Naive thymus-derived CD8-positive, alpha-beta T cell (primary cell): ENCODE data around the gene ANAPC2. TPM values are rescaled to one million over a fixed set of nuclear protein-coding genes. Genes with fewer than 3 reads are reported as not detected.
"Not testable (repeated sequence)": the region's sequence is repeated elsewhere in the genome, so short reads cannot be mapped to it uniquely, and the experiment has no call there.

Experiments
- ATAC-seq, 2 donors: fragments of 150-1000 bp; cut with Tn5 transposase in 1 of 2; sonication (Bioruptor Pico), chemical (Tn5 transposase) in 1 of 2; 1 replicate in 1 of 2; 2 replicates in 1 of 2; pipeline ENCODE4 v1.10.0; 2021; ENCODE audit warnings: mild to moderate bottlenecking in 2 of 2, moderate library complexity in 2 of 2
- POLR2A ChIA-PET: fragments of 350-600 bp; sonication (Branson Sonifier 250); formaldehyde crosslinking; loops from one replicate; lab custom pipeline; 2021; ENCODE audit warnings: antibody characterized with exemption; lab: Charles Lee
- DNase-seq, 10 donors: peaks; one replicate each; pipeline versions ENCODE4 v3.0.0 to v3.0.0-alpha.2; 2020 to 2022
- H3K27ac Mint-ChIP-seq, 10 donors: one replicate each; pipeline ENCODE4 v1.8.0; 2020 to 2022; ENCODE audit warnings: mild to moderate bottlenecking in 10 of 10, mixed read lengths in 10 of 10, moderate library complexity in 4 of 10, inconsistent platforms in 1 of 10
- H3K27me3 Mint-ChIP-seq, 5 donors: one replicate each; pipeline ENCODE4 v1.8.0; 2021 to 2022; ENCODE audit warnings: mixed read lengths in 5 of 5
- H3K36me3 Mint-ChIP-seq, 3 donors: one replicate each; pipeline ENCODE4 v1.8.0; 2020 to 2022; ENCODE audit warnings: mixed read lengths in 3 of 3, mild to moderate bottlenecking in 2 of 3, inconsistent platforms in 1 of 3
- H3K4me1 Mint-ChIP-seq, 4 donors: one replicate each; pipeline ENCODE4 v1.8.0; 2021 to 2022; ENCODE audit warnings: mixed read lengths in 4 of 4
- H3K4me3 Mint-ChIP-seq, 10 donors: one replicate each; pipeline ENCODE4 v1.8.0; 2020 to 2022; ENCODE audit warnings: mild to moderate bottlenecking in 10 of 10, mixed read lengths in 10 of 10, moderate library complexity in 6 of 10, inconsistent platforms in 1 of 10
- H3K9me3 Mint-ChIP-seq, 9 donors: one replicate each; pipeline ENCODE4 v1.8.0; 2020 to 2022; ENCODE audit warnings: mixed read lengths in 9 of 9, mild to moderate bottlenecking in 3 of 9, inconsistent platforms in 1 of 9, moderate library complexity in 1 of 9
- polyA plus RNA-seq, 3 donors: library from polyadenylated mRNA; unstranded; fragments of 300-500 nt; fragmentation: Illumina TruSeq; gene quantifications; one replicate each; pipeline ENCODE4 v1.2.3, GENCODE V29; 2021
- total RNA-seq, 8 experiments: library from RNA in 2 of 8; stranded (reverse) in 2 of 8; gene quantifications; one replicate each; pipeline ENCODE4 v1.2.3 and lab custom pipeline; 2021 to 2026

The ANAPC2 gene
- total and polyA plus RNA-seq, 5 experiments from 2014 or later: 3.4 to 146 (median 5.9) TPM

DNA sequence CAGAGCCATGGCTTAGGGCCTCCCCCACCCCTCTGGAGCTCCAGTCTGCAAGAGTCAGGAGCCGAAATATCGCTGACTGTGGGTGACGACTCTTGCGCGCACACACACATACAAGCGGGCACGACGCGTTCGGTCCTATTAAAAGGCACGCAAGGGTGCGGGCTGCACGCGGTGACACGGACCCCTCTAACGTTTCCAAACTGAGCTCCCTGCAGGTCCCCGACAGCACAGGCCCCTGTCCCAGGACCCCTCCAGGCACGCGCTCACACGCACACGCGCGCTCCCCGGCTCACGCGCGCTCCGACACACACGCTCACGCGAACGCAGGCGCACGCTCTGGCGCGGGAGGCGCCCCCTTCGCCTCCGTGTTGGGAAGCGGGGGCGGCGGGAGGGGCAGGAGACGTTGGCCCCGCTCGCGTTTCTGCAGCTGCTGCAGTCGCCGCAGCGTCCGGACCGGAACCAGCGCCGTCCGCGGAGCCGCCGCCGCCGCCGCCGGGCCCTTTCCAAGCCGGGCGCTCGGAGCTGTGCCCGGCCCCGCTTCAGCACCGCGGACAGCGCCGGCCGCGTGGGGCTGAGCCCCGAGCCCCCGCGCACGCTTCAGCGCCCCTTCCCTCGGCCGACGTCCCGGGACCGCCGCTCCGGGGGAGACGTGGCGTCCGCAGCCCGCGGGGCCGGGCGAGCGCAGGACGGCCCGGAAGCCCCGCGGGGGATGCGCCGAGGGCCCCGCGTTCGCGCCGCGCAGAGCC lies 49.5 kb downstream of the ANAPC2 start, which contains the start of gene GRIN1:
TSS of gene GRIN1 (plus strand) at position 433 of the 746 bp plus-strand sequence. CDS start 333 bp downstream, outside the sequence.
- DNase-seq (peak in 6 of 10 donors; percentile 37 to 71 (median 54)), ATAC-seq (peak; percentile 78 to 94)
- H3K27me3 Mint-ChIP-seq: peaks cover 21 to 85% (median 43%) of the 10 kb centered on the region in 5 donors
- H3K4me3 Mint-ChIP-seq: peak within 1 kb of the TSS in 1 of 10 donors; percentile 15
- H3K36me3 Mint-ChIP-seq: peaks cover 0 to 2% (median 2%) of the 10 kb centered on the region in 3 donors
- H3K4me1 Mint-ChIP-seq: peaks cover 0 to 4% (median 2%) of the 10 kb centered on the region in 4 donors
- H3K27ac Mint-ChIP-seq: peak within 1 kb of the TSS in 1 of 10 donors; percentile 34
- POLR2A ChIA-PET: interaction anchor here (1.0 to 1.3 kb wide), 2 partner anchors 9 to 62 kb away, joined by 3 to 9 read pairs; partner anchors contain the start of gene TPRN
- no peaks in the 10 kb centered on the region for H3K9me3 Mint-ChIP-seq

DNA sequence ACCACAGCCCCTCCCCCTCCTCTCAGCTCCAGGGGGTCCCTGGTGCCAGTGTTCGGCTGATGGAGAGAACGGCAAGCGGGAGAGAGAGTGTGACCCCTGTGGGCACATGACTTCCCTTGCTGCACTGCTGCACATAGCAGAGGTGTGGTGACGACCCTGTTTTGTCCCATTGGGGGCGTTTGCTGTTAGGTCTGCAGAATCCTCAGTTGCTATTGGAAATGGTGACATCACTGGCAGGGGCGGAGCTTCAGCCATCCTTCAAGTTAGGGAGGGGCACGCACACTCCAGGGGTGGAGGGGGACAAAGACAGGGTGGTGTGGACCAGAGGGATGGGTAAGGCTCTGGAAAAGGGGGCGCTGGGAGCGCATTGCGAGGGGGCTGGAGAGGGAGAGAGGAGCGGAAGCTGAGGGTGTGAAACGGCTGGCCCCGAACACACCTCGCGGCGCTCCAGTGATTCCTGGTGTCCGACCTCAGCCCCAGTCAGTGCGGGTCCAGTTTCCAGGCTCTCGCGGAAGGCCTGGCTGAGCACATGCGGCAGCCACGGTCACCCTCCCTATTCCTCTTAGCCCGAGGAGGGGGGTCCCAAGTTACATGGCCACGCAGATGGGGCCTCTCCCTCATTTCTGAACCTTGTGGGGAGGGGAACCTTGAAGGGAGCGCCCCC lies 50.2 kb downstream of the ANAPC2 start:
- no peaks in the 10 kb centered on the region for H3K9me3 Mint-ChIP-seq
- DNase-seq (no peak), ATAC-seq (peak in 1 of 2 donors; percentile 29)
- H3K27ac Mint-ChIP-seq: no peak overlapping the region
- peak overlapping the region in 1 of 10 donors; percentile 15 for H3K4me3 Mint-ChIP-seq
- POLR2A ChIA-PET: interaction anchor here (1.0 kb wide), 1 partner anchor 8 kb away, joined by 9 read pairs; no protein-coding TSS in a partner anchor
- H3K36me3 Mint-ChIP-seq: peaks cover 0 to 2% (median 2%) of the 10 kb centered on the region in 3 donors
- H3K27me3 Mint-ChIP-seq: peaks cover 21 to 82% (median 38%) of the 10 kb centered on the region in 5 donors
- peaks cover 0 to 4% (median 2%) of the 10 kb centered on the region in 4 donors for H3K4me1 Mint-ChIP-seq

DNA sequence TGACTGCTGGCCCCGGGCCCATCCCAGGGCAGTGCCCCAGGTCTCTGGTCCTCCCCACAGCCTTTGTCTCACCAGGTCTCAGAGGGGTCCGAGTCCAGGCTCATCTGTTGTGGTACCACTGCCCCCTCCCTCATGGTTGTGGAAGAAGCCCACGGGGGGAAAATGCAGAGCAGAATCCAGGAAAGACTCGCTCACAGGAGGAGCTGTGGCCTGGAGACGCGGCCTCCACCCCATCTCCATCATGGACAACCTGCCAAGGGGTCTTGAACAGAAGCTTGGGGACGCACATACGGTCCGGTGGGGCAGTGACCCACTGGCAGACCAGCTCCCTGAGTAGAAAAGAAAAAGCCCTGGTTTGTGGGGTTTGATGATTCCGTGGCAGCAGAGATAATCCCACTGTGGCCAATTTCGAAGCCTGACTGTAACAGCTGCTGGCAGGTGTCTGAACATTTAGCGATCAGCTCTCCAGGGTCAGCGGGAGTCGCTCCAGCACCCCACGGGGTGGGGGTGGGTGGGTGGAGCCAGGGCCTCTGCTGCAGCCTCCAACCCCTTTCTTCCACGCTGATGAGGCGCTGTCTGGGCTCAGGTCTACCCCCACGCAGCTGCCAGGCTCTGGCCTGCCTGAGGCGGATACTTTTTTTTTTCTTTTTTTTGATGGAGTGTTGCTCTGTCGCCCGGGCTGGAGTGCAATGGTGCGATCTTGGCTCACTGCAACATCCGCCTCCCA lies 51.3 kb downstream of the ANAPC2 start:
- peaks cover 18 to 75% (median 35%) of the 10 kb centered on the region in 5 donors for H3K27me3 Mint-ChIP-seq
- H3K36me3 Mint-ChIP-seq: peaks cover 0 to 2% (median 2%) of the 10 kb centered on the region in 3 donors
- H3K9me3 Mint-ChIP-seq: no peaks in the 10 kb centered on the region
- DNase-seq (no peak), ATAC-seq (no peak)
- peaks cover 0 to 2% (median under 1%) of the 10 kb centered on the region in 4 donors for H3K4me1 Mint-ChIP-seq
- POLR2A ChIA-PET: no interaction called here
- H3K4me3 Mint-ChIP-seq: no peak overlapping the region
- H3K27ac Mint-ChIP-seq: no peak overlapping the region

DNA sequence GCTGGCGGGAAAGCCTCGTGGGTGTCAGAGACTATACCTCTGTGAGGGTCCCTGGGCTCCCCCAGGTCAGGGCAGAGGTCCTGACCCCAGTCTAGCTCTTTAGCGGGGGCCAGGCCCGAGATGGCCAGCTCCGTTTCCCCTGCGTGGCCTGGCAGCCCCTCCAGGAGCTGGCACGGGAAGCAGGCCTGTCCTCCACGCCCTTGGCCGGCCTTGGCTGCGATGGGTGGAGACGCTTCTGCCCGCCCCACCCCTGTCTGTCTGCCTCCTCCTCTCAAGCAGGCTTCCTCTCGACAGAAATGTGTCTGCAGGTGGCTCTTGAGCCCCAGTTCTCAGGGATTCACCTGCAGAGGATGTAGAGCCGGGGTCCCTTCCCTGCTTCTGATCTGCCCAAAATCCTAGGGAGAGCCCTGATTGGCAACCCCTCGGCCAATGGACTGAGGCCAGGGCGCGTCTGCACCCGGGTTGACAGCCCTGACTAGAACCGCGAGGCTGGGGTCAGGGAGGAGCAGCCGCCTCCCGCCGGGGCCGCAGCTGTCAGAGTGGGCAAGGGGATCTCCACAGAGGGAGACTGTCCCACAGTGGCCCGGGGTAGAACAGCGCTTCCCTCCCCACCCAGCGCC lies 52.0 kb downstream of the ANAPC2 start:
- H3K4me3 Mint-ChIP-seq: no peak overlapping the region
- DNase-seq (no peak), ATAC-seq (no peak)
- POLR2A ChIA-PET: no interaction called here
- no peak overlapping the region for H3K27ac Mint-ChIP-seq
- H3K9me3 Mint-ChIP-seq: no peaks in the 10 kb centered on the region
- peaks cover 15 to 68% (median 33%) of the 10 kb centered on the region in 5 donors for H3K27me3 Mint-ChIP-seq
- peaks cover 0 to 2% (median under 1%) of the 10 kb centered on the region in 4 donors for H3K4me1 Mint-ChIP-seq
- H3K36me3 Mint-ChIP-seq: peaks cover 0 to 2% (median 2%) of the 10 kb centered on the region in 3 donors

DNA sequence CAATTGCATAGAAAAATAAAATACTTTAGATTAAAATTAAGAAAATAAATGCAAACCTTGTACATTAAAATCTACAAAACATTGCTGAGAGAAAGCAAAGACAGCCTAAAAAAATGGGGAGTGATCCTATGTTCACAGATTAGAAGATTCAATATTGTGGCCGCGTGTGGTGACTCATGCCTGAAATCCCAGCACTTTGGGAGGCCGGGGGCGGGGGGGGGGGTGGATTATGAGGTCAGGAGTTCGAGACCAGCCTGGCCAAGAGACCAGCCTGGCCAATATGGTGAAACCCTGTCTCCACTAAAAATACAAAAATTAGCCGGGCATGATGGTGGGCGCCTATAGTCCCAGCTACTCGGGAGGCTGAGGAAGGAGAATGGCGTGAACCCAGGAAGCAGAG lies 53.2 kb downstream of the ANAPC2 start:
- H3K27me3 Mint-ChIP-seq: peaks cover 11 to 57% (median 28%) of the 10 kb centered on the region in 5 donors
- H3K36me3 Mint-ChIP-seq, H3K27ac Mint-ChIP-seq, H3K4me1 Mint-ChIP-seq, H3K9me3 Mint-ChIP-seq, DNase-seq, POLR2A ChIA-PET, H3K4me3 Mint-ChIP-seq, ATAC-seq: not testable (repeated sequence)

DNA sequence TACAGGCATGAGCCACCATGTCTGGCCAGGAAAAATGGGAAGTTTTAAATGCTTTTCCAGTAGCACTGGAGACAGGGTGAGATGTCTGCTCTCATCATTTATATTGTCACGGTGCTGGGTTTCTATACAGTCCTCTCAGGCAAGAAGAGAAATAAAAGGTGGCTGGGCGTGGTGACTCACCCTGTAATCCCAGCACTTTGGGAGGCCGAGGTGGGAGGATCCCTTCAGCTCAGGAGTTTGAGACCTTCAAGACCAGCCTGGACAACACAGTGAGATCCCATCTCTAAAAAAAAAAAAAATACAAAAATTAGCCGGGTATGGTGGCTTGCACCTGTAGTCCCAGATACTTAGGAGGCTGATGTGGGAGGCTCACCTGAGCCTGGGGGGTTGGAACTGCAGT lies 54.2 kb downstream of the ANAPC2 start:
- Mint-ChIP-seq H3K9me3 (peaks cover 0 to 3% (median 0%) of the 10 kb centered on the region in 9 donors), H3K27ac (no peak overlapping the region), H3K27me3 (peaks cover 11 to 49% (median 28%) of the 10 kb centered on the region in 5 donors), H3K36me3 (peaks cover 0 to 2% (median 0%) of the 10 kb centered on the region in 3 donors), H3K4me1 (peaks cover 0 to 6% (median 4%) of the 10 kb centered on the region in 4 donors), H3K4me3 (no peak overlapping the region)
- no peak for DNase-seq
- POLR2A ChIA-PET: no interaction called here
- ATAC-seq: no peak

DNA sequence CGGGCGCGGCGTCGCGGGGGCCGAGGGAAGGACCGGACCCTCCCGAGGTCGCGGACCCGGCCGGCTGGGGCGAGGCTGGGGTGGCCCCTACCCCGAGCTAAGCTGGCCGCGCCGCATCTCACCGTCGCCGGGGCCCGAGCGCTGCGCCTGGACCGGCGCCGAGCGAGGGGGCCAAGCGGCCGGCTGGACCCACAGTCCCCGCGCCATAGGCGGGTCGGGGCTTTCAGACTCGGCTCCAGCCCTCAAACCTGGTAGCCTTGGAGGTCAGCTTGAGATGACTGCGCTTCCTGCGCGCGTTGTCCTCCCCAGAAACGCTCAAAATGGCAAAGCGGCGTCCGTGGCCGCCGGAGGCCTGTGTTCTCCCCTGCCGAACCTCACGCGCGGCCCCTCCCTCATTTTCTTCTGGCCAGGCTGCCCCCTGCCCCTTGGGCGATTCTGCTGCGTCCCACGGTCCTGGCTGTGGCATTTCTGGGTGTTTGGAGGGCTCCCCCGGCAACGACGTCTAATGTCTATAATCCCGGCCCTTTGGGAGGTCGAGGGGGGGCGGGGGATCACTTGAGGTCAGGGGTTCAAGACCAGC lies 58.1 kb downstream of the ANAPC2 start:
- POLR2A ChIA-PET: interaction anchor here (0.6 to 3.3 kb wide), 24 partner anchors 8 to 1023 kb away, joined by 3 to 34 read pairs (median 5); partner anchors contain the start of genes ANAPC2, CYSRT1, DPP7 and EDF1
- H3K27me3 Mint-ChIP-seq: peaks cover 0 to 16% (median 4%) of the 10 kb centered on the region in 5 donors
- H3K4me1 Mint-ChIP-seq: peaks cover 17 to 30% (median 28%) of the 10 kb centered on the region in 4 donors
- peak overlapping the region; percentile 68 to 92 (median 80) for H3K4me3 Mint-ChIP-seq
- H3K9me3 Mint-ChIP-seq: peaks cover 0 to 3% (median 0%) of the 10 kb centered on the region in 9 donors
- peak in 1 of 2 donors; percentile 0 for ATAC-seq
- peak overlapping the region in 5 of 10 donors; percentile 52 to 87 (median 62) for H3K27ac Mint-ChIP-seq
- no peaks in the 10 kb centered on the region for H3K36me3 Mint-ChIP-seq
- DNase-seq: no peak

DNA sequence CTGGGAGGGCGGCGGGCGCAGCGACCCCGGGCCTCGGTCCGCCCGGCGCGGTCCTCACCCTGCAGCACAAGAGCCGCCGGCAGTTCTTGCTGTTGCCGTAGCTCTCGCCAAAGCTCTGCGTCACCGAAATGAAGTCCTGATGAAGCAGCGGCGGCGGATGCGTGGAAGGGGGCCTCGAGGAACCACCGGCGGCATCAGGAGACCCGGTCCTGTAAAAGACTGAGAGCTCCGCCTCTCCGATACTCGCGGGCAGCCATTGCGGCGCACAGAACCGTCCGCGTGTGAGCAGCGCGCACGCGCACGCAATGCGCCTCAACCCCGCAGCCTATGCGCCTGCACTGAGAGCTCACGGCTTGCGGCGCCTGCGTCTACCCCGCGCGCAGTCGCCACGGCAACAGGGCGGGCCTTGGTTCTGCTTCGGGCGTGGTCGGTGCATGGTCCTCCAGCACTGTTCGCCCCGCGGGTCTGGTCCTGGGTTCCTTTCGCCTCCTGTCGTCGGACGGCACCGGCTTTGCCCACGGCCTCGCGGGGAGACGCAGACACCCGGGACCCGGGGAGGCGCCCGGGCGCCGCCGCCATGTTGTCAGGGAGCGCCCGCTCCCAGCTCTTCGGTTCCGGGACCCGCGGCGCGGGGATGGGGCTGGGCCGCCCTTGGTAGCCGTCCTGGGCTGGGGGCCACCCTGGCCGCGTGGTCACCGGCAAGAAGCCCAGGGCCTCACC lies 58.7 kb downstream of the ANAPC2 start:
- peak overlapping the region; percentile 78 to 95 (median 88) for H3K4me3 Mint-ChIP-seq
- DNase-seq: peak; percentile 82 to 93 (median 88)
- peaks cover 0 to 10% (median 2%) of the 10 kb centered on the region in 5 donors for H3K27me3 Mint-ChIP-seq
- H3K27ac Mint-ChIP-seq: peak overlapping the region; percentile 71 to 94 (median 84)
- POLR2A ChIA-PET: interaction anchor here (0.6 to 3.3 kb wide), 26 partner anchors 9 to 1023 kb away, joined by 3 to 34 read pairs (median 5); partner anchors contain the start of genes ANAPC2, CYSRT1, DPP7 and EDF1
- H3K36me3 Mint-ChIP-seq: no peaks in the 10 kb centered on the region
- peaks cover 0 to 3% (median 0%) of the 10 kb centered on the region in 9 donors for H3K9me3 Mint-ChIP-seq
- H3K4me1 Mint-ChIP-seq: peaks cover 17 to 30% (median 28%) of the 10 kb centered on the region in 4 donors
- peak; percentile 92 to 95 for ATAC-seq

DNA sequence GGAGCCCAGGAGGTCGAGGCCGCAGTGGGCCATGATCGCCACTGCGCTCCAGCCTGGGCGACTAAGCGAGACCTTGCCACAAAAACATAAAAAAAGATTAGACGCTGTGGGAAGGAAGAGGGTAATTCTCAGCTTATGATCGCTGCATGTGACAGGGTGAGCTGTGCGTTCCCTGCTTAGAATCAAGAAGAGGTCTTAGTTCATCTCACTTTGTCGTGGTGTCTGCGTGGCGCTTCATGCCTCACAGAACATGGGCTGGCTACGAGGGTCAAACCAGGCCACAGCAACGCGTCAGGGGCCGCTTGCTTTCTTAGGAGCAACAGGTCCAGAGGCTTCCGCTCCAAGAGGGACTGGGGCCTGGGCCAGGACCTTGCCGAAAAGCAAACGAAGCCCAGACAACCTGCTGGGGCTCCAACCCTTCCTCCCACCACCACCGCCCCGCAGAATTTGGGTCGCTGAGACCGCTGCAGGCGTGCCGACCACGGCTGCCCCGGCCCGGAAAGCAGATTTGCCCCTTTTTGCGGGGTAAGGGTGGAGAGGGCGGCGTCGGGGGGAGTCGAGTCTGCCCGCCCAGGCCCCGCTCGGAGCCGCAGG lies 59.4 kb downstream of the ANAPC2 start:
- Mint-ChIP-seq H3K9me3 (peaks cover 0 to 3% (median 0%) of the 10 kb centered on the region in 9 donors), H3K4me1 (peaks cover 17 to 30% (median 28%) of the 10 kb centered on the region in 4 donors), H3K27ac (peak overlapping the region; percentile 71 to 98 (median 94)), H3K4me3 (peak overlapping the region; percentile 80 to 95 (median 91)), H3K27me3 (peaks cover 0 to 7% (median 2%) of the 10 kb centered on the region in 5 donors), H3K36me3 (no peaks in the 10 kb centered on the region)
- DNase-seq (peak in 2 of 10 donors; percentile 16 to 30), ATAC-seq (peak; percentile 7 to 13)
- POLR2A ChIA-PET: interaction anchor here (0.8 to 3.3 kb wide), 21 partner anchors 10 to 401 kb away, joined by 3 to 34 read pairs (median 6); partner anchors contain the start of genes ANAPC2, CYSRT1, DPP7 and GRIN1

DNA sequence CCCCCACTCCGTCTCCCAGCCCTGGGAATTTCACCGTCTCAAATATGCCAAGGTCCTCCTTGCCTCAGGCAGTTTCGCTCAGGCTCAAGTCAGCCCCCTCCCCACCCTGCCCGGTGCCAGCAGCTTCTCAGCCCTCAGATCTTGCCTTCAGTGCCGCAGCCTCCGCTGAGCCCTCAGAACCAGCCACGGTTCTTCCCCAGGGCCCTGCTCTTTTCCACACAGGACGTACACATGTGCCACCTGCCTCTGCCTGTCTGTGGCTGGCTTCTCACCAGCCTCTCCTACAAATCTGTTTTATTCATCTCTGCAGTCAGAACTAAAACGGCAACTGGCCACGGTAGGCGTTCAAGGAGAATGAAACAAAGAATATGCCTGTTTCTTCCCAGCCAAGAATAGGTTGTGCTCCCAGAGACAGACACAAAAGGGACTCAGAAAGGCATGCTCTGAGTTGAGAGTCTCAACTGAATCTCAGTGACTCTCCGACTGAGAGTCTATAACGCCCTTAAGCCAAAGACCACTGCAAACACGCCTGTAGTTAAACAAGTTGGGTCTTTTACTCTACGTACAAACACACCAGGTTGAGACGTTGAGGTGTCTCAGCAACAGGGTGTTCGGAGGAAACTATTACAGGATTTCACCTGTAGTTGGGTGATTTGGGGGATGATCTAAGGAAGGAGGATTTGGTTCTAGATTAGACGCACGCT lies 60.0 kb downstream of the ANAPC2 start:
- Mint-ChIP-seq H3K4me3 (peak overlapping the region; percentile 80 to 95 (median 91)), H3K9me3 (peaks cover 0 to 3% (median 0%) of the 10 kb centered on the region in 9 donors), H3K27me3 (peaks cover 0 to 7% (median 2%) of the 10 kb centered on the region in 5 donors), H3K36me3 (no peaks in the 10 kb centered on the region), H3K27ac (peak overlapping the region; percentile 71 to 98 (median 94)), H3K4me1 (peaks cover 17 to 31% (median 30%) of the 10 kb centered on the region in 4 donors)
- POLR2A ChIA-PET: interaction anchor here (0.7 to 3.1 kb wide), 13 partner anchors 10 to 268 kb away, joined by 3 to 34 read pairs (median 4); partner anchors contain the start of genes CYSRT1, DPP7, GRIN1 and MAN1B1
- DNase-seq (peak in 1 of 10 donors; percentile 15), ATAC-seq (no peak)
